Nephron progenitor cell (in vitro differentiated cells): ENCODE measurements around the gene HTR2B.
"Not testable (repeated sequence)": the region's sequence is repeated elsewhere in the genome, so short reads cannot be mapped to it uniquely, and the experiment has no call there.

Source experiments
- DNase-seq: peaks from one replicate; pipeline ENCODE4 v3.0.0; 2021
- H3K27ac Mint-ChIP-seq: 2 replicates; pipeline ENCODE4 v1.8.0; 2021; ENCODE audit warnings: mild to moderate bottlenecking, moderate library complexity, mixed read lengths
- H3K27me3 Mint-ChIP-seq: 2 replicates; pipeline ENCODE4 v1.8.0; 2021; ENCODE audit warnings: mild to moderate bottlenecking, low read depth, mixed read lengths; ENCODE audit not compliant: poor library complexity
- H3K36me3 Mint-ChIP-seq: 2 replicates; pipeline ENCODE4 v1.8.0; 2021; ENCODE audit warnings: low read depth, mixed read lengths
- H3K4me1 Mint-ChIP-seq: 2 replicates; pipeline ENCODE4 v1.8.0; 2021; ENCODE audit warnings: mixed read lengths
- H3K4me3 Mint-ChIP-seq: 2 replicates; pipeline ENCODE4 v1.8.0; 2021; ENCODE audit warnings: mild to moderate bottlenecking, moderate library complexity, mixed read lengths
- H3K9me3 Mint-ChIP-seq: 2 replicates; pipeline ENCODE4 v1.8.0; 2021; ENCODE audit warnings: mild to moderate bottlenecking, moderate library complexity, mixed read lengths
- CTCF ChIP-seq: fragments of 200-600 bp; sonication (generic); IDR thresholded peaks from 2 replicates; pipeline ENCODE4 v1.5.0; 2021; ENCODE audit warnings: antibody characterized with exemption

Gene HTR2B

GRCh38 chr2:231161252-231161839, 36.5 kb upstream of the HTR2B start:
- Mint-ChIP-seq H3K4me3 (no peak overlapping the region), H3K36me3 (peaks cover 33% of the 10 kb centered on the region), H3K27me3 (no peaks in the 10 kb centered on the region), H3K9me3 (no peaks in the 10 kb centered on the region), H3K27ac (peak overlapping the region; percentile 80), H3K4me1 (peaks cover 17% of the 10 kb centered on the region)
- DNase-seq = no peak
- TF ChIP-seq CTCF = no peak

- no peak for TF ChIP-seq CTCF
- peaks cover 17% of the 10 kb centered on the region for H3K4me1 Mint-ChIP-seq
- peaks cover 33% of the 10 kb centered on the region for H3K36me3 Mint-ChIP-seq
- H3K27ac Mint-ChIP-seq = no peak overlapping the region
- DNase-seq = no peak
- H3K9me3 Mint-ChIP-seq = no peaks in the 10 kb centered on the region
- H3K4me3 Mint-ChIP-seq = no peak overlapping the region
- H3K27me3 Mint-ChIP-seq = no peaks in the 10 kb centered on the region
Measured at GRCh38 chr2:231160701-231161100, 35.9 kb upstream of the HTR2B start.

GRCh38 chr2:231159306-231159705, 34.5 kb upstream of the HTR2B start:
- no peak overlapping the region for H3K4me3 Mint-ChIP-seq
- peaks cover 17% of the 10 kb centered on the region for H3K4me1 Mint-ChIP-seq
- no peaks in the 10 kb centered on the region for H3K9me3 Mint-ChIP-seq
- no peaks in the 10 kb centered on the region for H3K27me3 Mint-ChIP-seq
- H3K27ac Mint-ChIP-seq = peak overlapping the region; percentile 79
- peaks cover 22% of the 10 kb centered on the region for H3K36me3 Mint-ChIP-seq
- no peak for DNase-seq
- TF ChIP-seq CTCF = no peak

- peaks cover 32% of the 10 kb centered on the region for H3K36me3 Mint-ChIP-seq
- no peaks in the 10 kb centered on the region for H3K27me3 Mint-ChIP-seq
- H3K9me3 Mint-ChIP-seq = no peaks in the 10 kb centered on the region
- no peak for DNase-seq
- H3K27ac Mint-ChIP-seq = no peak overlapping the region
- H3K4me1 Mint-ChIP-seq = no peaks in the 10 kb centered on the region
- no peak overlapping the region for H3K4me3 Mint-ChIP-seq
- TF ChIP-seq CTCF = no peak
Measured at GRCh38 chr2:231152800-231153557, 28.1 kb upstream of the HTR2B start.

- TF ChIP-seq CTCF = no peak
- no peak for DNase-seq
- Mint-ChIP-seq H3K9me3 (no peaks in the 10 kb centered on the region), H3K4me1 (peaks cover 10% of the 10 kb centered on the region), H3K36me3 (peaks cover 52% of the 10 kb centered on the region), H3K4me3 (no peak overlapping the region), H3K27me3 (no peaks in the 10 kb centered on the region), H3K27ac (peak overlapping the region; percentile 91)
Measured at GRCh38 chr2:231146665-231147064, 21.8 kb upstream of the HTR2B start.

- DNase-seq = no peak
- TF ChIP-seq CTCF = no peak
- Mint-ChIP-seq H3K36me3 (peaks cover 53% of the 10 kb centered on the region), H3K4me1 (peaks cover 15% of the 10 kb centered on the region), H3K4me3 (no peak overlapping the region), H3K27ac (no peak overlapping the region), H3K27me3 (no peaks in the 10 kb centered on the region), H3K9me3 (no peaks in the 10 kb centered on the region)
Measured at GRCh38 chr2:231144896-231145295, 20.1 kb upstream of the HTR2B start.

- not testable (repeated sequence) for H3K9me3 Mint-ChIP-seq, DNase-seq, H3K27me3 Mint-ChIP-seq, H3K27ac Mint-ChIP-seq, H3K4me3 Mint-ChIP-seq
- peaks cover 38% of the 10 kb centered on the region for H3K4me1 Mint-ChIP-seq
- H3K36me3 Mint-ChIP-seq = peaks cover 35% of the 10 kb centered on the region
Measured at GRCh38 chr2:231140808-231141207, 16.0 kb upstream of the HTR2B start.
